ENCODE data around the gene PON1.

The PON1 gene

DNA sequence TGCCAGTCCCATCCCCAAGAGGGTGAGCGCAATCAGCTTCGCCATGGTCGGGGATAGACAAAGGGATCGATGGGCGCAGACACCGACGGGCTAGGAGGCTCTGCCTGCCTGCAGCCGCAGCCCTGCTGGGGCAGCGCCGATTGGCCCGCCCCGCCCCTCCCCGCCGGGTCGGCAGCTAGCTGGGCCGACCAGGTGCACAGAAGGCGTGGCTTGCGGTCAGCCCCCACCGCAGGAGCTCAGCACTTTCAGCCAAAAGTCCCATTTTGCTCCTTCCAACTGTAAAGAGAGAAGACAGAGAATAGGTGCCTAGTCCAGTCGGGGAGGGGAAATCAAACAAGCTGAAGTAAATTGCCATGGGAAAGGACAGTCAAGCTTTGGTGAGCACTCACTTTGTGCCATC lies at the start of gene PON1:
Gene PON1, minus strand, starts transcription at position 102 of the 400 bp plus-strand sequence. Its CDS starts 57 bp downstream, at position 45.
- DNase-seq (ENCODE audit: low read depth): no peak

DNA sequence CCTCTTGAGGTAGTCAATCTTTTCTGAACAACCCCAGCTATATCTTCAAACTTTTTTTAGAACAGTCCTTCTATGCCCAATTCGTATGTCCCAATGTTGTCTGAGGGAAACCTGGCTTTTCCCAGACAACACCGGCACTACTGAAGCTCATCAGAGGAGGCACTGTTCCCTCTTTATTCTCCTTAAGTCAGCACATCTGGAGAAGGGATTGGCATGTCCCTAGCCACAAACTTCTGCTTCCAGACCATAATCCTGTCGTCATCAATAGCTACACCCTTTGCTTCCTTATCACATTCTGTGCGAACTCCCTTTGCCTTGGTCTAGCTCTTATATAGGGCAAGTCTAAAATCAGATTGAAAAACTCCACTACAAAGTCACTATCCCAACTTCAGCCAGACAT lies 49.0 kb upstream of the PON1 start:
- no peak for DNase-seq (ENCODE audit: low read depth)

DNA sequence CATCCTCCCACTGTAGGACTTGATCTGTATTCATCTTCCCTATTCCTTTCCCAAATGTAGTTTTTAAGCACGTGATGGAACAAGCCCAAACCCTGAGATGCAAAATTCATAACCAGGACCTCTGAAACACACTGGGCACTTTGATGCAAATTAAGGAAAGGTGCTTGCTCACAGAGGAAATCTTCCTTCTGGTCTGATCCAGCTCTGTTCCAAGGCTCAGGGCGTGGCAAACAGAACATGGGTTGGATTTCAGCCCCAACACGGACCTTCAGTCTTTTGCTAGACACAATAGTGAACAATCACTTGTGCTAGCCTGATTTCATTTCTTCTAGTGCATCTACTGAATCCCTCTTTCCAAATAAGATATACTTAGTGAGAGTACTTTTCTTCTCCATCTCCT lies 43.9 kb upstream of the PON1 start:
- DNase-seq (ENCODE audit: low read depth): no peak

DNA sequence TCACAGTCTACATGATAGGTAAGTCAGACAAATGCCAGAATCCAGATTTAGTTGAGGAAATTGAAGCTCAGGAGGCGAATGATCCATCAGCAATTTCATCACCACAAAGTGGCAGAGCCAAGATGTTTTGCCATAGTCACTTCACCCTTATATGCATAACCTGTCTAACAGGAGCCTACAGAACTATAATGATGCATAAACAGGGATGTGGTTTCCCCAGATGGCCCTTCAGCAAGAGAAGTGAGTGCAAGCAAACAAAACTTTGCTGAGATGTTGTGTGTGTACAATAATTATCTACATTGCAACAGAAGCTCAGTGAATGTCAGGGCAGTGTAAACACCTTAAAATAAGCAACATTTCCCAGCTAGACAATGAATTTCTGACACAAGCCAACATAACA lies 43.3 kb upstream of the PON1 start:
- DNase-seq (ENCODE audit: low read depth): no peak

DNA sequence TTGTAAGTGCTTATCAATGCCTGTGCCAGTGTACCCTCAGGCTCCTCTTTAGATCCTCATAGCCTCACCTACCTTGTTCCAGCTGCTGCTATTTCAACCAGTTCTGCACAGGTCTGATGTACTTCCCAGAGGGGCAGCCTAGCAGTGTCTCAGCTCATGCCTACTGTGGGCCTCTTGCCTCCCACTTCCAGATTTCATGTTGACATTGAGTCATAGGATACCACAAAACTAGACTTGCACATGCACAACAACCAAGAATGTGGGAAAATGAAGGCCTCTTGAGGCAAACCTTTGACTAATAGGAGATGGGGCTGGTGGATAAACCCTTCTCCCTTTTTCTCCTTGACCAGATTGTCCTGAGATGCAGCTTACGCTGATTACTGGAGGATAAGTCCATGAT lies 40.8 kb upstream of the PON1 start:
- DNase-seq (ENCODE audit: low read depth): no peak

DNA sequence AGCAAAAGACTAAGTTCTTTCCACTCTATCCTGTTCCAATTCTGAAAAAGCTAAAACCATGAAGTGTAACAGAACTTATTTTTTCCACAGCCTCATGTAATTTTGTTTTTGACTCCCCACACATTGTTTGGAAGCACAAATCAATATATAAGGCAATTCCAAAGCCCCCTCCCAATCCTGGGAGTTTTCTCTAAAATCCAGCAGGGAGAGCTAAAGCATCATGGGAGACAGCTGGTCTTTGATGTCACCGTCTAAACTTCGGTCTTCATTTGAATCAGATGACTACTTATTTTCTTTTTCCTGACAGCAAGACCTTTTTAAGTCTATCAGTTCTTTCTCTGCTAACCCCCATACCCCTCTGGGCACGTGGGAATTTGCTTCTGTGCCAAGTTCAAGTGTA lies 33.3 kb upstream of the PON1 start:
- DNase-seq (ENCODE audit: low read depth): no peak

DNA sequence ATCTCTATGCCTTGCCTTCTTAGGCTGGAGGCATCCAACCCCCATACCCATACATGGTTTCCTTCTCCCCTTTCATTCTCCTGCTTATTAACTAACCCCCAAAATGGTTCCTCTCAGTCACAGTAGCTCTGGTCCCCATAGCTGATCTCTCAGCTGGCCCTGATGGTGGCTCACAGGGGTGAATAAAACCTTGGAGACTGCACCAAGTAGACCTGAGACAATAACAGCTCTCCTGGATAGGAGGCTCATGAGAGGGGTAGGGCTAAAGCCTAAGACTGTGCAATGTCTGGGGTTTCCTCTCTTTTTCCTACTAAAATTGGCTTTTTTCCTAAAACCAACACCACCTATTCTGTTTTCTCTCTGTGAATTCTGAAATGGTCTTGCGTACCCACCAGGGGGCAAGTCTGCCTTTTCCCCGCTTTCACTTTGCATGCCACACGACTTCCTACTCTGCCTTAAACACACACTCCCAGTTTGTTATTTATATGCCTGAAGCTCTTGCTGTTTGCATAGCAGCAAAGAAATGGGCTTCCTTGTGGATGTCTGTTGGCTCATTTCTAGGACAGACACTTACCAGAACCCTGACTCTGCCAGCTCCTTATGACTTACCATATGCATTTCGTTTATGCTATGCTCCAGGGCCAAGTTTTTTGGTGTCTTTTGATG lies 18.4 kb upstream of the PON1 start:
- no peak for DNase-seq (ENCODE audit: low read depth)

DNA sequence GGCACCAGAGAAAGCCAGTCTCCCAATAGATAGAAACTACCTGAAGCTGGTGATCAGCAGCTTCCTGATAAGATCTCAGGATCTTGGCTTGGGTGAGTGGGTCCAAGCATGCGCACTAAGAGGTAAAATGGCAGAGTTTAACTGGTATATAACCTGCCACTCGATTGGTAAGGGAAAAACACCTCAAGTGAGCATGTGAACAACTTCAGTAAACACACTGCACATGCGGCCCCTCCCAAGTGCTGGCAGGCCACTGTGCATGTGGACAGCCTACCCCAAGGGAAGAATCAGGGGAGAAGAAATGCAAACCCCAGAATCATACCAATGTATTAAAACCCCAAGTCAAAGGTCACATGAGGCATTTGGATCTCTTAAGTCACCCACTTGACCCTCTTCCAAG lies 17.7 kb upstream of the PON1 start:
- DNase-seq (ENCODE audit: low read depth): no peak

DNA sequence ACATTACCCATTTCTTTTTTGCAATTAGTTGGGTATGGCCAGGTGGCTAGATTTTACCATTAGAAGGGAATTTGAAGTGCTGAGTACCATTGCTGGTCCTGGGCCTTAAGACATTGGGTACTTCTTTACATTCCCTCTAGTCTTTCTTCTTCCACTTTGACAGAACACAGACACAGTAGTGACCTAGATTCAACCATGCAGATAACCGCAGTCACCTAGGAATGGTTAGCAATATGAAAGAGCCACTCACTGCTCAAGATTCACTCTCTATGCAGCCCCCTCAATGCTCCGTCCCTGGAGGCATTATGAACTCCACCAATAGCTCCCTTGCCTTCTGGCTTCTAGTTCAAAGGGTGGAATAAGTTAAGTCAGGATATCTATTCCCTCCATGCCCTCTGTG lies 16.2 kb upstream of the PON1 start:
- no peak for DNase-seq (ENCODE audit: low read depth)

DNA sequence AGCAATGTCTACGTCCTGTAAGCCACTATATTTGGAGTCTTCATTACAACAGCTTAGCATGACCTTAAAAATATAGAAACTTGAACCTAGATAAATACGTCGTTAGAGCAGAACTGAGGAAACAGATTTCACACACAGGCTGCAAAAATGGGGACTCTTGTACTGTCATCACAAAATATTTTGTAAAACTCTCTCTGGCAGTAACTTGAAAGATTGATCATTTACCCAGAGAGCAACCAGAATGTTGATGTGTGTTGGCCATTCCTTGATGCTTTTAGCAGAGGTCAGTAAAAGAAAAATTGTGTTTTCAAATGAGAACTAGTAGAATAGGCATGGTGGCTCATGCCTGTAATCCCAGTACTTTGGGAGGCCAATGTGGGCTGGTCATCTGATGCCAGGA lies 14.5 kb upstream of the PON1 start:
- no peak for DNase-seq (ENCODE audit: low read depth)

DNA sequence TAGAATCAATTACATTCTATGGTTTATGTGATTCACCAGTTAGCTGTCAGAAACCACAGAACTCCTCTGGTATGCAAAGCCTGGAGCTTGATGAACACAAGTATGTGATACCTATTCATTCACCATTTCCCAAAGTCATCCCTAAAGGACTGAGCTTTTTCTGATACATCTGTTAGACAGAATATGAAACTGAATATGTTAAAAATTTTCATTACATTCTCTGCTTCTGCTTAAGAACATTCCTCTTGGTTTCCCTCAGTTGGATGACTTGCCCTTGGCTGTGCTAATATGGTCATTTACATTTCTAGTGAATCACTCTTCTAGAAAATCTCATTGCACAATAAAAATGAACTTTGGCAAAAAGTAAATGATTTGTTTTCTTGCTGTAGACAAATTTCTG lies 10.8 kb upstream of the PON1 start:
- peak; percentile 53 for DNase-seq (ENCODE audit: low read depth)

DNA sequence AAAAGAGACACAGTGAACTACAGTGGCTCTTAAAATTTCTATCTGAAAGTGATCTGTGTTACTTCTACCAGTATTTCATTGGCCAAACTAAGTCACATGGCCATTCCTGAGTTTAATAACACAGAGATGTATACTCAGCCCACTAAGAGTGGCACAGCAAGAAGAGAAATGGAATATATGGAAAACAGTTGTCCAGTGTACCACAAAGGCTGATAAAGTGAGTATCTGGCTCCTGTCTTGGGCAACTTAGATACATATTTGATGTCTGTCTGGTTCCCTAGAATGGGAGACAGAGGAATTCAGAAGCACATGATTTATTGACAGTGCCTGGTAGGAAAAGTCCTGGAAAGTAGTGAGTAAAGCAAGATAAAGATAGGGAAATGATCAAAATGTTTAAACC lies 10.1 kb upstream of the PON1 start:
- no peak for DNase-seq (ENCODE audit: low read depth)

DNA sequence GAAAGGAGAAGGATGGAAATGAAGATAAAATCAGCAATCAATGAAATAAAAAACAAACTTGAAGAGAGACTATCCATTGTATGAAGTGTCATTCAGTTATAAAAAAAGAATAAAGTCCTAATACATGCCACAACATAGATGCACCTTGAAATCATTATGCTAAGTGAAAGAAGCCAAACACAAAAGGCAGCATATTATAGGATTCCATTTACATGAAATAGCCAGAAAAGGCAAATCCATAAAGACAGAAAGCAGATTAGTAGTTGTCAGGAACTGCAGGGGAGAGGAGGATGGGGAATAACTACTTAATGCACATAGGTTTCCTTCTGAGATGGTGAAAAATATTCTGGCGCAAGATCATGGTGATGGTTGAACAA lies 6.6 kb upstream of the PON1 start:
- no peak for DNase-seq (ENCODE audit: low read depth)

DNA sequence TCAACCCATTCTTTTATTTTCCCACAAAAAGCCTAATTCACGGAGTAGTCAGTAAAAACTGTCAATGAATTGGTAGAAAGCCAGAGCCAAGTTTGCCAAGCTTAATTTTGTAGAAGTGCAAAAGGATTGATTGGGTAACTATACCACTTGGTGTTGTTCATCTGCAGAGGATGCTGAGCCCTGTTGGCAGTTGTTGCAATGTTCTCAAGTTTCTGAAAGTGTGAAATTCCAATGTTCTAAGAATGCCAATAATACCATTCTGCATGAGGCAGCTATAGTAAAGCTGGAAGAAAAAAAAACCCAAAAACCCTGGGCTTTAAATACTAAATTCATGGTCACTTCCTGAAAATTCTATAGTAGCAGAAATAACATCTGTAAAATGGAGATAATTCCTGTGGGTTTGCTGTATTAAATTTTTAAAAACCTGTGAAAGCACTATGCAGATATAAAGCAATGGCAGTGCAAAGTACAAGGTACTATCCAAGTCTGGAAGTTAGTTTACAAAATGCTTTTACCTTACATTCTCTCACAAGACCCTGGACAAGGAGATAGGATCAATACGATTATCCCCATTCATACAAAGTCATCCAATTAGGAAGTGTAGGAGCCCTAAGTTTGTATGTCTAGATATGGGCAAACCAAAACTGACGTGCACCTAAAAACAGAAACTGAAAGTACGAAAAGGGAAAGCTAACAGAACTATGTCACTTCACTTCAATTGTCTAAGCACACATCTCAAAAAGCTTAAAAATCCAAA lies 6.0 kb upstream of the PON1 start:
- DNase-seq (ENCODE audit: low read depth): no peak

DNA sequence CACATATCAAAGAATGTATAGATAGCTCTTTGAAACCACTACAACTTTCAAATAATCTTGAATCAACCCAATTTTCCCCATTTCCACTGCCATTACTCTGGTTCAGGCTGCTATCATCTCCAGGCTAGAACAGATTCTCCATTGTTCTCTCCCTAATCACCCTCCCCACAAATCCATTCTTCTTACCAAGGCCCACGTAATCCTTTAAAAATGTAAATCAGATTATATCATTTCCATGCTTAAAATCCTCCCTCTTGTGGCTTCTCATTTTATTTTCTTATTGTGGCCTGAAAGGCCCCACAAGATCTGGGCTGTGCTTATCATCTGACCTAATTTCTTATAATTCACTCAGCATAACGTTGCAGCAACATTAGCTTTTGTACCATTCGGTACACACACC lies 3.0 kb upstream of the PON1 start:
- no peak for DNase-seq (ENCODE audit: low read depth)

DNA sequence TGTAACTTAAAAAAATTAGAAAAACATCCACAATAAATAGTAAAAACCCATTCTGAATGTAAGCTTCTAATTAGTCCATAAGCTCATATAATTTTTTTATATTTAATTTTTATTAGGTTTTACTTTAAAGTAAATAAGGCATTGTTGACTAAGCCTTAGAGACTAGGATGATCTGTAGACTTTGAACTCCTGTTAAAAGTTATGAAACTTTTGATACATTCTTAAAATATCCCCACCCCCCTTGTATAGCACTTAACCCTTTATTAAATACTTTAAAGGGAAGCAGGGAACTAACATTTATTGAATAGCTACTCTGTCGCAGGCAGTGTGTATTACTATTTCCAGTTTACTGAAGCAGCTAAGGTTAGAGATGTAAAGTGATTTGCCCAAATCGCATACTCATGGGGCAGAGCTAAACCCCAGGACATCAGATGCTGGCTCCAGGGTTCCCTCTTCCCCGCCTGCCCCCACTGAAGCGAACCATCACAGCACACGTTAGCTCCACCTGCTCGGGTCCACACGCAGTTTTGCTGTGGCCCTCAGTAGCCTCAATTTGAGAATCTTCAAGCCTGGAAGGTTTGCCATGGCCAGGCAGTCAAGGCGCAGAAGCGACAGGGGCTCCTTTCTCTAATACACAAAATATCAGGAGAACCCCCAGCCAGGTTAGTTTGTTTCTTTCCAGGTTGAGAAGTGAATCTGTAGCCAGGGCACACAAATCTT lies 762 bp downstream of the PON1 start:
- no peak for DNase-seq (ENCODE audit: low read depth)

DNA sequence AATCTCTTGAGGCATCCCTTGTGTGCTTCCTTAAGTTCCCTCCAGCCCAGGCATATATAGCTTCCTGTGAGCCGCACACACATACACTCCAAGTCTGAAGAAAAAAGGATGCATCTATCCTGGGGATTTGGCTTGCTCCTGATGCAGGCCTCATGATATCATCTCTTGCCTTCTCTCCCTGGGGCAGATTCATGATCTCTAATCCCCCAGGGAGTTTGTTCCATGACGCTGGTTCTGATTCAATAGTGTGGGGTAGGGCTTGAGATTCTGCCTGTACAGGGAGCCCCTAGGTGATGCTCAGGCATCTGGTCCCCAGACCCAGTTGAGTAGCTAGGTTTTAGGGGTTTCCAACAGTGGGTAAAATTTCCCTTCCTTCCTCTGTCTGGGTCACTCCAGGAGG lies 1.5 kb downstream of the PON1 start:
- no peak for DNase-seq (ENCODE audit: low read depth)

DNA sequence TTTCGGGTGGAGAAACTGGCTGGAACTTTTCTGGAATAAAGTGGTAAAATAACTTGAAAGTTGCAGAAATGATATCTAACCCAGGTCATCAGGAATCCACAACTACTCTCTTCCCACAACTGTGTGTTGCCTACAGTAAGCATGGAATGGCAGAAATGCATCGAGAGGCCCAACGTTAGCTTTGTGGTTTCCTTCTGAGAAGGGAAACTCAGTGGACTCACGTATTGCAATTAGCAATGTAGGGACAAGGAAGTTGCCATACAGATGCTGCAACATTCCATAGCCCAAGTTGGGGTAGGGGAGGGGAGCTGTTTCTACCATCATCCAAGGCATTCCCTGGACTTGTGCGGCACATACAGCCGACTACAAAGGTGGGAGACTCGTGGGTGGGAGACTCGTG lies 1.9 kb downstream of the PON1 start:
- no peak for DNase-seq (ENCODE audit: low read depth)

DNA sequence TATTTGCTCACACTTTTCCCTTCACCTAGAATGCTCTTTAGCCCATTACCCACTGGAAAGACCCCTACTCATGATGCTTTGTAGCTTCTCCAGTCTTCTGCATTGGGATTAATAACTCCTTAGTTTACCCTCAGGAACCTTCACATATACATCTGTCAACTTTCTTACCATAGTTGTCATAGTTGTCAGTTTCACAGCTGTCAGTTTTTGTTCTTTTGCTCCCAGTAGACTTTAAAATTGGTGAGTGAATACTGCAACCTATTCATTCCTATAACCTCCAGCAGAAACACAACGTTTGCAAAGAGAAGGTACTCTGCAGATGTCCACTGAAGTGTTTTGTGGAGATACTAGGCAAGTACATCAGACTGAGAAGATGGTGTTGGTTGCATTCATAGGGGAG lies 2.6 kb downstream of the PON1 start:
- no peak for DNase-seq (ENCODE audit: low read depth)

DNA sequence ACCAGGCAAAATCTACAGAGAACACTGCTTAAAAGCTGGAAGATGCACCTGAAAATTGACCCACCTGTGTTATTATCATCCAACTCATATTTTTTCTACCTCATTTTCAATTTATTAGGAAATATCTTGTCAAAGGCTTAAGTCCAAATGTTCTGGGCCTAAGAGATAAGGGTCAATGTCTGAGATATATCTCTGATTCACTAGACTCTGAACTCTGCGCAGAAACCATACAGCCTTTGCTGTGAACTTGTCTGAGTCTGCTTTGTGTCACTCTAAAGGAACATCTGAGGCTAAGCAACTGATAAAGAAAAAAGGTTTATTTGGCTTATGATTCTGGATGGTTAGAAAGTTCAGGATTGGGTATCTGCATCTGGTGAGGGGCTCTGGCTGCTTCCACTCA lies 3.7 kb downstream of the PON1 start:
- DNase-seq (ENCODE audit: low read depth): no peak

DNA sequence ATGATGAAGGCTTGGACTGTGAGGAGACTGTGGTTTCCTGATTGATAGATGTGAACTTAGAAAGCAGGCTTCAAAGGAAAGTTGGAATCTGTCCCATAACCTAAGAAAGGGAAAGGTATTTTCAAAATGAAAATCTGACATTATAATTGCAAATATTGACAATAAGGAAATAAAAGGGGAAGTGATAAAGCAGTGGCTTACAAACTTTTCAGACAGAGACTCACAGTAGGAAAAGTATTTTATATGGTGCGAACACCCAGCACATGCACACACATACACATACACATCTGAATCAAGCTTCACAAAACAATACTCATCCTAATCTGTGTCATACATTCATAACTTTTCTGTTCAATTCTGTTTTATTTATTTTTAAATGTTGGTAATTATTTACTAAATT lies 4.8 kb downstream of the PON1 start:
- no peak for DNase-seq (ENCODE audit: low read depth)

DNA sequence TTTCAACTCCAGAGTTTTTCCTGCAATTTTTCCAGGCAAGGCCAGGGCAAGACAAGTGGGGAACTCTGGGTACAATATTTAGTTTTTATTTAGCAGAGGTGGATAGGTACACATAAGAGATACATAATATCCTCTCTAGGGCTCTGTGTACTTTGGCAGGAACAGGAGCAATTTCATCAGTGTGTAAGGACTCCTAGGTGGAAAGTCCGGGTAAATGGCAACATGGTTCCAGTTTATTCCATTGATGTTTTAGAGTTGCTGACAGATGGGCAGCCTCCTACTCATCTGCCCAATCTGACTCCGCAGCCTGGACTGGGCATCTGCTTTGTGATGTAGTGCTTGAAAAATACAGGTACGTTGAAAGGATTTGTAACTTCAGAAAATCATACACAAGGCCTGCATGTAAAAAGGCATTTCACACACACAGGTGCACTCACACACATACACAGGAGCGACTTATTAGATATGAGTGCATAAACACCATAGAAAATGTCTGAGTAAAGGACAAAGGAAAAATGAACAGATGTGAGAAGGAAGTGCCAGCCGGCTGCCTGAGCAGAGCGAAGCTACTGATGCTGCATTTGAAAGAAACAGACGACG lies 5.7 kb downstream of the PON1 start:
- no peak for DNase-seq (ENCODE audit: low read depth)

DNA sequence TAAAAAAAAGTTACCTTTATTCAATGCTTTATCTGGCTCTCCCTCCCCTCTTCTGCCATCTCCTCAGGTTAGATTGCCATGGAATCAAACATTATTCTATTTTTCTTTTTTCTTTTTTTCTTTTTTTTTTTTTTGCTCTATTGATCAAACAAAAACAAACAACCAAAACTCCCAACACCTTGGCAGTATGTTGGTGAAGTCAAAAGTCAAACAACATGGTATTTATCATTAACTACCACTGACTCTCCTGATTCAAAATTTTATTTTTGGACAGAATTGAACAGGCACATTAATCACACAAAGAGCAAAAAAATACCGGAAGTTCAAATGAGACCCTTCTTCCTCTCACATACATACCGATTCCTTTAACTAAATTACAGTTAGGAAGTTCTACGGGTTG lies 6.4 kb downstream of the PON1 start:
- DNase-seq (ENCODE audit: low read depth): no peak

All from GM04503 (cell line).